ENCODE data around the gene C19orf38. TPM values are rescaled to one million over a fixed set of nuclear protein-coding genes. Genes with fewer than 3 reads are reported as not detected.

C19orf38 gene
- 5.8 TPM for polyA plus RNA-seq (2012; ENCODE audit: missing spikeins)

- FAIRE-seq (no peak), DNase-seq (ENCODE audit: insufficient read length) (no peak)
- TF ChIP-seq TAF1 (IDR thresholded peaks at IDR 0.05; ENCODE audit: borderline replicate concordance, low read depth, low read length): no peak
These were observed at the start of gene C19orf38 for GRCh38 chr19:10848230-10848856. Gene C19orf38, plus strand, starts transcription at chr19:10848415. Its CDS starts 94 bp downstream, at chr19:10848509.

GRCh38 chr19:10800488-10800887, 47.7 kb upstream of the C19orf38 start:
- no peak for FAIRE-seq
- TF ChIP-seq TAF1 (IDR thresholded peaks at IDR 0.05; ENCODE audit: borderline replicate concordance, low read depth, low read length): no peak
- TF ChIP-seq POLR2A (IDR thresholded peaks at IDR 0.05; ENCODE audit: low read depth, low read length): no peak

GRCh38 chr19:10802479-10802878, 45.7 kb upstream of the C19orf38 start:
- DNase-seq (ENCODE audit: insufficient read length) (no peak), FAIRE-seq (no peak)

More at GRCh38 chr19:10800488-10800887, 47.7 kb upstream of the C19orf38 start:
- no peak for DNase-seq (ENCODE audit: insufficient read length)

GRCh38 chr19:10803252-10803651, 45.0 kb upstream of the C19orf38 start:
- TF ChIP-seq POLR2AphosphoS5 (IDR thresholded peaks at IDR 0.05; ENCODE audit: low read depth, low read length) (no peak), TAF1 (IDR thresholded peaks at IDR 0.05; ENCODE audit: borderline replicate concordance, low read depth, low read length) (no peak), POLR2A (IDR thresholded peaks at IDR 0.05; ENCODE audit: low read depth, low read length) (no peak)
- FAIRE-seq (no peak), DNase-seq (ENCODE audit: insufficient read length) (no peak)

More at GRCh38 chr19:10802479-10802878, 45.7 kb upstream of the C19orf38 start:
- no peak for TF ChIP-seq TAF1 (IDR thresholded peaks at IDR 0.05; ENCODE audit: borderline replicate concordance, low read depth, low read length)
- TF ChIP-seq POLR2AphosphoS5 (IDR thresholded peaks at IDR 0.05; ENCODE audit: low read depth, low read length): no peak
- no peak for TF ChIP-seq POLR2A (IDR thresholded peaks at IDR 0.05; ENCODE audit: low read depth, low read length)

- no peak for DNase-seq (ENCODE audit: insufficient read length)
These were observed 43.0 kb upstream of the C19orf38 start for GRCh38 chr19:10805065-10805757.

GRCh38 chr19:10805758-10806247, 42.4 kb upstream of the C19orf38 start:
- DNase-seq (ENCODE audit: insufficient read length): no peak
- TF ChIP-seq TAF1 (IDR thresholded peaks at IDR 0.05; ENCODE audit: borderline replicate concordance, low read depth, low read length): no peak
- TF ChIP-seq POLR2AphosphoS5 (IDR thresholded peaks at IDR 0.05; ENCODE audit: low read depth, low read length): no peak
- TF ChIP-seq POLR2A (IDR thresholded peaks at IDR 0.05; ENCODE audit: low read depth, low read length): no peak

More at GRCh38 chr19:10805065-10805757, 43.0 kb upstream of the C19orf38 start:
- no peak for TF ChIP-seq POLR2A (IDR thresholded peaks at IDR 0.05; ENCODE audit: low read depth, low read length)
- no peak for TF ChIP-seq TAF1 (IDR thresholded peaks at IDR 0.05; ENCODE audit: borderline replicate concordance, low read depth, low read length)
- no peak for TF ChIP-seq POLR2AphosphoS5 (IDR thresholded peaks at IDR 0.05; ENCODE audit: low read depth, low read length)
- FAIRE-seq: no peak

GRCh38 chr19:10808937-10809649, 39.1 kb upstream of the C19orf38 start:
- FAIRE-seq (no peak), DNase-seq (ENCODE audit: insufficient read length) (no peak)
- no peak for TF ChIP-seq POLR2AphosphoS5 (IDR thresholded peaks at IDR 0.05; ENCODE audit: low read depth, low read length)
- TF ChIP-seq TAF1 (IDR thresholded peaks at IDR 0.05; ENCODE audit: borderline replicate concordance, low read depth, low read length): no peak
- no peak for TF ChIP-seq POLR2A (IDR thresholded peaks at IDR 0.05; ENCODE audit: low read depth, low read length)

More at GRCh38 chr19:10805758-10806247, 42.4 kb upstream of the C19orf38 start:
- no peak for FAIRE-seq

GRCh38 chr19:10809651-10810285, 38.4 kb upstream of the C19orf38 start:
- no peak for FAIRE-seq
- TF ChIP-seq POLR2AphosphoS5 (IDR thresholded peaks at IDR 0.05; ENCODE audit: low read depth, low read length) (no peak), POLR2A (IDR thresholded peaks at IDR 0.05; ENCODE audit: low read depth, low read length) (no peak), TAF1 (IDR thresholded peaks at IDR 0.05; ENCODE audit: borderline replicate concordance, low read depth, low read length) (no peak)
- DNase-seq (ENCODE audit: insufficient read length): no peak

GRCh38 chr19:10811391-10812111, 36.7 kb upstream of the C19orf38 start:
- FAIRE-seq: no peak

GRCh38 chr19:10812196-10812595, 36.0 kb upstream of the C19orf38 start:
- DNase-seq (ENCODE audit: insufficient read length): no peak
- TF ChIP-seq POLR2AphosphoS5 (IDR thresholded peaks at IDR 0.05; ENCODE audit: low read depth, low read length) (no peak), POLR2A (IDR thresholded peaks at IDR 0.05; ENCODE audit: low read depth, low read length) (no peak), TAF1 (IDR thresholded peaks at IDR 0.05; ENCODE audit: borderline replicate concordance, low read depth, low read length) (no peak)
- no peak for FAIRE-seq

More at GRCh38 chr19:10811391-10812111, 36.7 kb upstream of the C19orf38 start:
- TF ChIP-seq POLR2A (IDR thresholded peaks at IDR 0.05; ENCODE audit: low read depth, low read length) (no peak), POLR2AphosphoS5 (IDR thresholded peaks at IDR 0.05; ENCODE audit: low read depth, low read length) (no peak), TAF1 (IDR thresholded peaks at IDR 0.05; ENCODE audit: borderline replicate concordance, low read depth, low read length) (no peak)
- DNase-seq (ENCODE audit: insufficient read length): no peak
